GM18526 (cell line): Measurements from ENCODE around the gene SLC25A19.

ENCODE experiments used
- POLR2A ChIP-seq: IDR thresholded peaks from 3 replicates; pipeline ENCODE4 v1.6.1; 2011; ENCODE audit not compliant: insufficient read length; ENCODE audit errors: extremely low read depth

SLC25A19 gene

DNA sequence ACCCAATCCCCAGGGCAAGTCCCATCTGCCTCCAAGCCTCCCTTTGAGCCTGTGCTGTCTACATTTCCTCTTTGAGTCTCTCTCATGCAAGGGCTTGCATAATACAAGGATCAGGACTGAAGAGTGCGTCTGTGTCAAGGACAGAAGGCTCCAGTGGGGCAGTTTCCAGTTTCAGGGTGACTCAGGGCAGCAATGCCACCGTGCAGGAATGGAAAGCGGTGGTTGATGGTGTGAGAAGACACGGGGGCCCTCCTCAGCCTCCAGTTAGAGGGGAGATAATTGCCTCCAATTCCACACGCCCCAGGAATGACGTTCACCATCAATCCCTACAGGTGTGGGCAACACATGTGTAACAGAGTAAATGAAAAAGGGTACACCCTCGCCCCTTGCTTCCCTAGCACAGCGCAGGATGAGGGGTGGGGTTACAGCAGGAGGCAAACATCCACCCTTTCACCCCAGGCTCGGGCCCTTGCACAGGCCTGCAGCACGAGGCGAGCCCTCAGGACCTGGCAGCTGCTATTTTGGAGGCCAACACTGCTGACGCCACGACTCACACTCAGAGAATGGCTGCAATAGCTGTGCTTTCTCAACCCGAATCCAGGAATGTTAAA, 24.8 kb upstream of the SLC25A19 start:
- TF ChIP-seq POLR2A, result no peak

DNA sequence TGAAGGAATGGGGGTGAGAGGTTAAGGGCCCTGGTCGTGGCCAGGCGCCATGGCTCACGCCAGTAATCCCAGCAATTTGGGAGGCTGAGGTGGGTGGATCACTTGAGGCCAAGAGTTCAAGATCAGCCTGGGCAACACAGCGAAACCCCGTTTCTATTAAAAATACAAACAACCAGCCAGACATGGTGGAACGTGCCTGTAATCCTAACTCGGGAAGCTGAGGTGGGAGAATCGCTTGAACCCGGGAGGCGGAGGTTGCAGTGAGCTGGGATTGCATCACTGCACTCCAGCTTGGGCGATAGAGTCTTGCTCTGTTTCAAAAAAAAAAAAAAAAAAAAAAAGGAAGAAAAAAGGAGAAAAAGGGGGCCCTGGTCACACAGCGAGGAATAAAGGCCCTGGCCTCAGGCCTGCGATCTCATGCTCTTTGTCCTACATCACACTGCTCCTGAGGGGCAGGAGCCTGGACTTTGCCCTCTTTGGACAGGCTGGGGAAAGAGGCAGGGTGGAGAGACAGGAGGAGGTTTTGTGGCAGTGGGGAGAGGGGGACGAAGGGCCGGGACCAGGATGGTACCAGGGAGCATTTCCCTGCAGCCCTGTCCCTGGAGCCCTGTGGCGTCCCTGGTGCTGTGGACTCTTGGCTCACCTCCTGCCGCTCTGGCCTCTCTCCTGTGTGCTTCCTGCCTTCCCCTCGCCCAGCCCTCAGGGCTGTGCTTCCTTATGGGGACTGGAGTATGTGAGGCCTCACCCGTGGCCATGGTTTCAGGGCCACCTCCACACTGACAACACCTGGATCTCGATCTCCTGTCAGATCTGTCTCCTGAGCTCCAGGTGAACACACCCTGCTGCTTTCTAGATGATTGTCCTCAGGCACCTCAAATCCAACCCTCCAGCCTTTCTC, 19.7 kb upstream of the SLC25A19 start:
- TF ChIP-seq POLR2A, result no peak

DNA sequence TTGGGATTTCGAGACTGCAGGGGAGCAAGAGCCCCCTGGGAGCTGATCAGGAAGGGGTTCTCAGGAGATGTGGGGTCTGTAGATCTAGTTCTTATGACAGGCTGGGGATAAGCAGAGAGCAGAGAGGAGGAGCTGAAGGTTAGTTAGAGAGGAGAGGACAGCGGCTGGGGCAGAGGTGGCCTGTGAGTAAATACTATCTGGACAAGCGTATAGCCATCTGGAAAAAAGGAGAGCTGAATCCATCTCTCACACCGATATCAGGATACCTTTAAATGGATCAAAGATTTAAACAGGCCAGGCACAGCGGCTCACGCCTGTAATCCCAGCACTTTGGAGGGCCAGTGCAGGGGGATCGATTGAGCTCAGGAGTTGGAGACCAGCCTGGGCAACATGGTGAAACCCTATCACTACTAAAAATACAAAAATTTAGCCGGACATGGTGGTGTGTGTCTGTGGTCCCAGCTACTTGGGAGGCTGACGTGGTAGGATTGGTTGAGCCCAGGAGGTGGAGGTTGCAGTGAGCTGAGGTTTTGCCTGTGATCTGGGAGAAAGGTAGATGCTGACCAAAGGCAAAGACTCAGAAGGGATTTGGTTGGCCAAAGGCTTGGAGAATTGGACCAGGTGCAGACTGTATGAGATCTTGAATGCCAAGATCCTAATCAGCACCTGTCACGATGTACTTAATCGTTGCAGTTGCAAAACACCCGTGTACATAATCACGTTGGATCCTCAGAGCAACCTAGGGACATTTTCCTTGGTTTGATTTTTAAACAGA, 18.9 kb upstream of the SLC25A19 start:
- TF ChIP-seq POLR2A, result no peak

DNA sequence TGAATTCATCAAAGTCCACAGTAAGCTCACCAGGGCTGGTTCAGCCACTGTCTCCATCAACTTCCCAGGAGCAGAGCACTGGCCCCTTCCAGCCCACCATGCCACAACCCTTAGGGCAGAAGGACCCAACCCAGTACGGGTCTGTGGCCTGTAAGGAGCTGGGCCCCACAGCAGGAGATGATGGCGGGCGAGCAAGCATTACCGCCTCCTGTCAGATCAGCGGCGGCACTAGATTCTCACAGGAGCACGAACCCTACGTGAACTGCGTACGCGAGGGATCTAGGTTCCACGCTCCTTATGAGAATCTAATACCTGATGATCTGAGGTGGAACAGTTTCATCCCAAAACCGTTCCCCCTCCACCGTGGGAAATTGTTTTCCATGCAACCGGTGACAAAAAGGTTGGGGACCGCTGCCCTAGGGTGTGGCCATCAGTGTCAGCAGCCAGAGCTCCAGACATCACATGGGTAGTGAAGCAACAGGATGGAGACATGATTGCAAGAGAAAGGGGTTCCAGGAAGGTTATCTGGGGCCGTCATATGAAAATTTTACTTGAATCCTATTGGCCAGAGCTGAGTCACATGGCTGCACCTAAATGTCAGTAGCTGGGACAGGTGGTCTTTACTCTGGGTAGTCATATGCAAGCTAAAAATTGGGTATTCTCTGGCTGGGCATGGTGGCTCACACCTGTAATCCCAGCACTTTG, 12.4 kb upstream of the SLC25A19 start:
- no peak for TF ChIP-seq POLR2A

DNA sequence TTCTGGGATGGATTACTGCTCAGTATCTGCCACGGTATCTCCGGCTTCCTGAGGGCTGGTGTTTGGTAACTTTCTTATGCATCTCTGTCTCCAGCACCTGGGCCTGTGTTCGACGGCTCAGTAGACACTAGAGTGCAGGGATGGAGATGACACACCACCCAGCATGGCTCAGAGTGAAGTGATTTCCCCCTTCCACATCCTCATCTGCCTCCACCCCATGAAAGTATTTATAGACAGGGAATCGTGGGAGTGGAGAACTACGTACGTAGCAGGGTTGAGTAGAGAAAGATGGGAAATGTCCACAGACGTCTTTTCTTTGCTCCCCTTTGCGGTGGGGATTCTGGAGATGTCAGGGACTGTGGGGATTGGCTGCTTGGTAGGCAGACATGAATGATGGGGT, 11.8 kb upstream of the SLC25A19 start:
- TF ChIP-seq POLR2A, result no peak

DNA sequence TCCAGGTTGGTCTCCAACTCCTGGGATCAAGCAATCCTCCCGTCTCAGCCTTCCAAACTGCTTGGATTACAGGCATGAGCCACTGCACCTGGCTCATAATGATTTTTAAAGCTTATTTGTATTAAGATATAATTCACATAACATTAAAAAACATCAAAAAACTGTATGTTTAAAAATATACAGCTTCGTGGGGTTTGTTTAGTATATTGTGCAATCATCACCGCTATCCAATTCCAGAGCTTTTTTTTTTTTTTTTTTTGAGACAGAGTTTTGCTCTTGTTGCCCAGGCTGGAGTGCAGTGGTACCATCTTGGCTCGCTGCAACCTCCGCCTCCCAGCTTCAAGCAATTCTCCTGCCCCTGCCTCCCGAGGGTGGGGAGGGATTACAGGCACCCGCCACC, 11.0 kb upstream of the SLC25A19 start:
- TF ChIP-seq POLR2A, result no peak

DNA sequence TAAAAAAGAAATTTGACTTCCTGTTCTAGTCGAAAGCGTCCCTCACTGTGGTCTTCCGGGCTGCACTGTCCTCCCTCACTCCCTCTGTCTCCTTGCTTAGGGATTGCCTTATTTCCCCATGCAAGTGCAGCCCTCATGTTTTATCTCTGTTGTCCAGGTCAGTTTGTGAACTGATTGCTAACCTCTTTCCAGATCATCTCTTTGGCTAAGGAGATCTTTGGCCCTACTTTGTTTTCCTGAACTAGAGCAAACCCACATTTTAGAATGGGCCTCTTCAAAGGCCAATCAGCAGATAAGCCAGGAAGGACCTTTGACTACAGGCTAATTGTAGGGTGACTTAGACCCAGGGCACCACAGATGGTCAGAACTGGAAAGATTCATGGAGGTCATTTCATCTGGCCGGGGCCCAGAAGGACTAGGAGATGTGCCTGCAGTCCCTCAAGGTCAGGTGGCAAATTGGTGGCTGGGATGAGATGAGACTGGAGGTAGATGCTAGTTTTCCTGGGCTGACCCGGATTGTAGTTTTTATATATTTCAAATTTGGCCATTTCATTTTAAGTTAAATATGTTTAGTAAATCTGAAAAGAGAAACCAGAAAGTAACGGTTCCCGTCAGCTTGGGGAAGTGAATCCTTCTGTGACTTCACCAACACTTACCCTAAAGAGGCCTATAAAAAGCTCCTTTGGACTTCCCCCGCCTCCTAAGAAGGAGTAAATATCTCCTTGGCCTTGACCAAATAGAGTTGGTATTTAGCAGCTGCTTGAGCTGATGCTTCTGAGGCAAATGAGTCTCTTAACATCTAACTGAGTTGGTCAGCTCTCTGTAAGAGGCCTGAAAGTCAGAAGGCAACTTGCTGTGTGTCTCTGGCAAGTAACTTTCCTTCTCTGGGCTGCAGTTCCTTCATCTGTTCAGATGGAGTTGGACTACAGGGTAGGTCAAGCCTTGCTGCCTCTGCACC, 6.2 kb upstream of the SLC25A19 start:
- TF ChIP-seq POLR2A, result peak; percentile 70

DNA sequence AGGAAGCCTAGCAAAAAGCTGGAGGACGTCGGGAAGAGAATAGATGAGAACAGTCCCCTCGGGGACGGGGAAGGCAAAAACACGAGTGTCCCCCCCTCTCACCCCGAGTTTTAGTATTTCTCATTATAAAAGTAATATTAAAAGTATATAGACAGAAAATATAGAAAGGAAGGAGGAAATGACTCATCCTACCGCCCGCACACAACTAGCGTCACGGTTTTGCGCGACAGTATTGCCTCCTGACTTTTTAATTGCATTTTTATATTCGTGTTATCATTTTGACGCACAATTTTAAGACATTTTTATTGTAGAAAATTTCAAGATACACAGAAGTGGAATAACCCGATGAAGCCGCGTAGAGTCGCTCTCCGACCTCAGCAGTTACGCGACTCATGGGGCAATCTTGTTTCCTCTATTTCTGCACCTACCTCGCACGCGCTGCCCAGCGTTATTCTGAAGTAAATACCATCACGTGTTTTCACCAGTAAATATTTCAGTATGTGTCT, 652 bp upstream of the SLC25A19 start:
- TF ChIP-seq POLR2A, result no peak

DNA sequence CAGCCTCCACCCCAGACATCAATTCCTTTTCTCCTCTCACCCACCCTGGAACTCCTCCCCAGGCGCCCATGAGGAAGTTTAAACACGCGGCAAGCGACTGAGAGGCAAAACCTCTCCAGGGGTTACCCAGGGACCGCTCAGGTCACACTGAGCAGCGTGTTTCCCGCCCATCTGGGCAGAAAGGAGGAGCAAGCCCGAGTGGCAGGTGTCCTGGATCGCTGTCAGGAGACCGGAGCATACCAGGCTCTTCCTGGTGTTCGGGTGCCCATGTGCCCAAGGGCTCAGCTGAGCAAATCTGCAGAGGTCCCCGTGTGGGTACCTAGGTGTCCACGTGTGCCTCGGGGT, 491 bp downstream of the SLC25A19 start:
- no peak for TF ChIP-seq POLR2A

DNA sequence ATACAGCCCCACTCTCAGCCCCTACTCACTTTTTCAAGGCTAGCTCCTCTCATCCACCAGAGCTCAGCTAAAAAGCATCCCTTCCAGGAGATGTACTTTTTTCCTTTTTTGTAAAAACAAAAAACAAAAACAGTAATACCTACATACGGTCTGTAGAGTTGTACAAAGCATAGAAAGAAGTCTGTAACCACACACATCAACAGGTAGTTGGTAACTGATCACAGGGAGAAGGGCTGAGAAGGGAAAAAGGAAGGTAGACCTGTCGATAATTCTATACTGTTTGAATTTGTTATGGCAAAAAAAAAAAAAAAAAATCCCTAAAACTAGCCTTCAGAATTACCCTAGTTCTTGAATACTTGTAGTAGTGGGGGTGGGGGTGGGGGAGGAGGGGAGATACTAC, 874 bp downstream of the SLC25A19 start:
- TF ChIP-seq POLR2A, result no peak

DNA sequence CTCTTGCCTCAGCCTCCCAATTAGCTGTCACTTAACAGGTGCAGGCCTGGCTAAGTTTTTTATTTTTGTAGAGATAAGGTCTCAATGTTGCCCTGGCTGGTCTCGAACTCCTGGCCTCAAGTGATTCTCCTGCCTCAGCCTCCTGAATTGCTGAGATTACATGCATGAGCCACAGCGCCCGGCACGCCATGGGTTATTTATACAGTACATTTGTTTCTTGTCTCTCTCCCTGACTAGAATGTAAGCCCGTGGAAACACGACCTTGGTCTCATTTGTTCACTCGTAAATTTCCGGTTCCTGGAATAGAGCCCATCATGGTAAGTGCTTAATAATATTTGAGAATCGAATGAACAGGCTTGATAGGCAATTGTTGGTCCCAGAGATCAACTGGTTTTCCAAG, 2.0 kb downstream of the SLC25A19 start:
- no peak for TF ChIP-seq POLR2A

DNA sequence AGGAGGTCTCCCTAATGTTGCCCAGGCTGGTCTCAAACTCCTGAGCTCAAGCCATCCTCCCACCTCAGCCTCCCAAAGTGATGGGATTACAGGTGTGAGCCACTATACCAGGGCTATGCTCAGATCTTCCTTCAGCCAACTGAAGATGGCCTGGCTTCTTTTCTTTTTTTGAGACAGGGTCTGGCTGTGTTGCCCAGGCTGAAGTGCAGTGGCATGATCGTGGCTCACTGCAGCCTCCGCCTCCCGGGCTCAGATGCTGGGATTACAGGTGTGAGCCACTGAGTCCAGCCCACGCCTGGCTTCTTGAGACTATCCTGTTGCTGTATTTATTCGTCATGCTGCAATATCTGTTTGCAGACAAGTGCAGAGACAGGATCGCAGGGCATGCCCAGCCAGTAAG, 4.1 kb downstream of the SLC25A19 start:
- TF ChIP-seq POLR2A, result no peak

DNA sequence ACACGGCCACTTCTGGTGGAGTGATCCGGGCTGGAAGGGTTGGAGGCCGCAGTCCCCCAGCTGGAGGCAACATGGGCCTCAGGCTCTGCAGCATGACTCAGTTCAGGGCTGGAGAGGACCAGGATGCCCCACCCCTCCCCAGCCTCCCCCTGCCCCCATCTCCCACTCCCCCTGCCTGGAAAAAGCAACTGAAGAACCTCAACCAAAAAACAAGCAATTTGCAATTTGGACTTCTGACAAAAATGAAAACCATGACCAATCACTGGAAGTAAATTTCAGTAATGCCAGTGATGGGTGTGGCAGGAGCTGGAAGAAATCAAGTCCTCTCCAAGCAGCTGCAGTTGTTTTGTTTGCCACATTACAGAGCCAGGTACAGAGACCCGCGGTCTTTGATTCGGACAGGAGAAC, 11.6 kb downstream of the SLC25A19 start:
- no peak for TF ChIP-seq POLR2A
